Adrenal gland (tissue), 12 donors: ENCODE data around the gene ZIC1. TPM values are rescaled to one million over a fixed set of nuclear protein-coding genes. Genes with fewer than 3 reads are reported as not detected.

Experiments used
- DNase-seq, 7 donors: peaks; one replicate each; pipeline ENCODE4 v3.0.0-alpha.2; 2019 to 2020
- H3K27ac ChIP-seq, 5 donors: fragments of 200-600 bp; sonication (generic) in 4 of 5; 1 replicate in 3 of 5; 2 replicates in 2 of 5; pipeline versions ENCODE4 v1.5.1 to v1.8.0; 2016 to 2020; ENCODE audit warnings: mild to moderate bottlenecking in 1 of 5
- H3K27me3 ChIP-seq: fragments of 200-600 bp; 2 replicates; pipeline ENCODE4 v1.8.0; 2021
- H3K36me3 ChIP-seq, 2 donors: fragments of 200-600 bp; replicated peaks in 1 of 2; 1 replicate in 1 of 2; 2 replicates in 1 of 2; pipeline versions ENCODE4 v1.5.1 to v1.8.0; 2018 to 2022
- H3K4me1 ChIP-seq, 2 donors: fragments of 200-600 bp; replicated peaks in 1 of 2; 1 replicate in 1 of 2; 2 replicates in 1 of 2; pipeline versions ENCODE4 v1.5.1 to v1.8.0; 2018 to 2021
- H3K4me3 ChIP-seq, 4 donors: fragments of 200-600 bp; sonication (generic) in 3 of 4; one replicate each; pipeline ENCODE4 v1.5.1; 2016 to 2018
- H3K9me3 ChIP-seq, 3 donors: fragments of 200-600 bp; sonication (generic) in 1 of 3; replicated peaks in 1 of 3; 1 replicate in 2 of 3; 2 replicates in 1 of 3; pipeline versions ENCODE4 v1.5.1 to v1.8.0; 2016 to 2021
- CTCF ChIP-seq, 6 experiments: fragments of 450-650 bp in 4 of 6; fragments of 200-600 bp in 2 of 6; sonication (generic) in 1 of 6; IDR thresholded peaks; 1 replicate in 5 of 6; 2 replicates in 1 of 6; pipeline versions ENCODE4 v1.5.1 to v1.8.0; 2016 to 2021; ENCODE audit warnings: antibody characterized with exemption in 6 of 6, mild to moderate bottlenecking in 2 of 6, moderate library complexity in 1 of 6
- POLR2A ChIP-seq, 2 donors: fragments of 450-650 bp; IDR thresholded peaks; one replicate each; pipeline ENCODE4 v1.6.1; 2017; ENCODE audit warnings: antibody characterized with exemption in 2 of 2, mild to moderate bottlenecking in 2 of 2, moderate library complexity in 1 of 2
- WGBS, 4 donors: extraction: QIAGEN DNeasy Blood & Tissue Kit in 2 of 4; methylation state at CpG; one replicate each; pipeline versions ENCODE4 v1.1.5 to v1.1.7; 2013 to 2017; 5-methylcytosine and 5-hydroxymethylcytosine counted together
- intact Hi-C, 2 donors: fragments of 100-400 bp; cut with DNase I; formaldehyde crosslinking; loops; one replicate each; pipeline versions ENCODE4 v1.14.1 to v1.15.0; 2022 to 2023
- polyA plus RNA-seq, 3 donors: library from polyadenylated mRNA; stranded (reverse); fragments of 200-250 nt in 2 of 3; fragments of 350-450 nt in 1 of 3; fragmentation: Illumina TruSeq in 1 of 3; extraction: RNeasy Lipid Tissue Mini Kit (QIAGEN cat#74804) in 1 of 3; gene quantifications; one replicate each; pipeline ENCODE4 v1.2.3, GENCODE V29; 2013 to 2014
- total RNA-seq, 9 donors: library from RNA; depleted of rRNA in 4 of 9; stranded (reverse); fragments of >200 nt in 4 of 9; fragments of 120-200 nt in 1 of 9; fragmentation: NEBNext Ultra II Directional in 1 of 9; extraction: Animal tissue kit (Norgen Biotek cat#: 25700) in 1 of 9; gene quantifications; one replicate each; pipeline versions ENCODE4 v1.1.0 to v1.2.4, GENCODE V29; 2013 to 2023
- donor health status: healthy with polysubstance abuse.
- donor health status: Bipolar disorder and iron deficiency.
- donor health status: DM: yes; HTN: yes; CAD: no.
- donor health status: DM: no; HTN: no; CAD: no.
- donor health status: DM: no; HTN: no; CAD: no.
- donor health status: DM: yes; HTN: yes; CAD: no.

ZIC1 gene
- total and polyA plus RNA-seq, 12 donors = 0.08 to 0.64 (median 0.32) TPM; not detected in 9

DNA sequence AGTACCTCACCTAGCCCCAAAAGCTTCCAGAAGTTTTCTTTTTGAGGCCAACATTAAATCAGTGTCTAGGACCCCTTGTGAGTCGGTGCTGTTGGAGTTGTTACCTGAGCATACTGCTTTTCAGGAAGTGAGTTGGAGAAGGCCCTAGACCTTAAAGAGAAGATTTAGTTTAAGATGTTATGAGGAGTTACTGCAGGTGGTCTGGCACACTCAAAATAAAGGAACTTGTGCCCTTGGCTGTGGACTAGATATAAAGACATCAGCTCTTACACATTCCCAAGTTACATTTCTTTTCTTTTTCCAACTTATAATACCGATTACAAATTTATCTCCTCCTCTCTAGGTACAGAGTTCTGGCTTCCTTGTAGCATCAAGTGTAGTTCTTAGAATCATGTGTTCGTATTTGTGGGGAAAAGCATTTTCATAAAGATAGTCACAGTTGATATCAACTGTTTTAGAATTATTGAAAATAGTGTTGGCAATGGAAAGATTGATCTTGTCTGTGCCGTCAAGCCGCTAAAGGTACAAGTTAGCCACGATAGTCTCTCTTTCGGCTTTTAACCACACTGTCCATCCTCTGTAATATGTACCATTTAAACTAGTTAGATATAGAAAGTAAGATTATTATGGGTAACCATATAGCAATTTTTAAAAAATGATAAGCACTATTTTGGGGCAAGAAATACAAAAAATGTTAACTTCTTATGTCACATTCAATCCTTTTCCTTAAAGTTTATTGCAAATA, 8.6 kb downstream of the ZIC1 start:
- Histone ChIP-seq H3K27ac (no peak overlapping the region), H3K36me3 (no peaks in the 10 kb centered on the region), H3K9me3 (no peaks in the 10 kb centered on the region), H3K4me3 (no peak overlapping the region), H3K4me1 (peaks cover 0 to 20% of the 10 kb centered on the region in 2 donors), H3K27me3 (peaks cover 85% of the 10 kb centered on the region)
- no peak for DNase-seq
- intact Hi-C loops = no loop called here
- TF ChIP-seq POLR2A (IDR thresholded peaks at IDR 0.05) = no peak
- no peak for TF ChIP-seq CTCF (IDR thresholded peaks at IDR 0.05)
- 41 to 58% (median 44%) methylated on average over 7 of the region's 7 CpGs for WGBS, 4 donors

- WGBS, 4 donors = 30 to 43% (median 39%) methylated on average over 4 of the region's 4 CpGs
These were observed 9.2 kb downstream of the ZIC1 start for GRCh38 chr3:147418371-147418781.

GRCh38 chr3:147418808-147419701, 9.9 kb downstream of the ZIC1 start:
- Histone ChIP-seq H3K4me1 (peaks cover 0 to 10% of the 10 kb centered on the region in 2 donors), H3K27me3 (peaks cover 88% of the 10 kb centered on the region), H3K36me3 (no peaks in the 10 kb centered on the region), H3K27ac (no peak overlapping the region), H3K4me3 (peak overlapping the region in 1 of 4 donors; percentile 38), H3K9me3 (no peaks in the 10 kb centered on the region)
- TF ChIP-seq POLR2A (IDR thresholded peaks at IDR 0.05) = no peak
- no peak for TF ChIP-seq CTCF (IDR thresholded peaks at IDR 0.05)
- 6 to 9% (median 8%) methylated on average over 29 to 54 of the region's 54 CpGs for WGBS, 4 donors
- DNase-seq = peak in 5 of 7 donors; percentile 21 to 33 (median 27)
- intact Hi-C loops = no loop called here

More at GRCh38 chr3:147418371-147418781, 9.2 kb downstream of the ZIC1 start:
- H3K27ac ChIP-seq = no peak overlapping the region
- H3K4me3 ChIP-seq = no peak overlapping the region
- no peak for DNase-seq
- H3K4me1 ChIP-seq = peaks cover 0 to 14% of the 10 kb centered on the region in 2 donors
- peaks cover 85% of the 10 kb centered on the region for H3K27me3 ChIP-seq
- H3K9me3 ChIP-seq = no peaks in the 10 kb centered on the region
- intact Hi-C loops = no loop called here
- TF ChIP-seq CTCF (IDR thresholded peaks at IDR 0.05) (no peak), POLR2A (IDR thresholded peaks at IDR 0.05) (no peak)
- no peaks in the 10 kb centered on the region for H3K36me3 ChIP-seq

GRCh38 chr3:147419781-147420224, 10.6 kb downstream of the ZIC1 start:
- Histone ChIP-seq H3K36me3 (no peaks in the 10 kb centered on the region), H3K4me1 (peaks cover 0 to 10% of the 10 kb centered on the region in 2 donors), H3K4me3 (no peak overlapping the region), H3K27me3 (peaks cover 88% of the 10 kb centered on the region), H3K27ac (no peak overlapping the region), H3K9me3 (no peaks in the 10 kb centered on the region)
- TF ChIP-seq POLR2A (IDR thresholded peaks at IDR 0.05) (no peak), CTCF (IDR thresholded peaks at IDR 0.05) (no peak)
- 39 to 53% (median 45%) methylated on average over 8 to 10 of the region's 10 CpGs for WGBS, 4 donors
- DNase-seq = no peak
- intact Hi-C loops = no loop called here
